A673 (cell line): ENCODE measurements around the gene C2orf92. TPM values are rescaled to one million over a fixed set of nuclear protein-coding genes. Genes with fewer than 3 reads are reported as not detected.

ENCODE experiments used
- BruUV-seq: library from RNA; stranded (reverse); fragments of 400-500 nt; replicated peaks from 2 replicates; lab custom pipeline; 2021; lab: Mats Ljungman, UMichigan
- CTCF ChIA-PET: fragments of 300-600 bp; sonication (Branson Sonifier 250); formaldehyde crosslinking; loops from one replicate; lab custom pipeline; 2022; ENCODE audit warnings: antibody characterized with exemption; lab: Charles Lee
- POLR2A ChIA-PET: fragments of 300-600 bp; sonication (Branson Sonifier 250); formaldehyde crosslinking; loops from one replicate; lab custom pipeline; 2022; ENCODE audit warnings: antibody characterized with exemption; ENCODE audit not compliant: low non-redundant PET; lab: Charles Lee
- DNase-seq: peaks from one replicate; pipeline ENCODE4 v3.0.0-alpha.2; 2015; ENCODE audit warnings: low spot score
- H3K27ac ChIP-seq: fragments of 200-600 bp; sonication (generic); 2 replicates; pipeline ENCODE4 v1.5.1; 2016; ENCODE audit warnings: mixed run types, low read depth, mild to moderate bottlenecking, mixed read lengths, antibody characterized with exemption, low read length; ENCODE audit not compliant: poor library complexity, severe bottlenecking
- H3K27me3 ChIP-seq: fragments of 200-600 bp; sonication (generic); replicated peaks from 2 replicates; pipeline ENCODE4 v1.6.1; 2017; ENCODE audit warnings: mixed run types, low read depth, mild to moderate bottlenecking, mixed read lengths, antibody characterized with exemption, low read length; ENCODE audit not compliant: insufficient read depth, poor library complexity
- H3K36me3 ChIP-seq: fragments of 200-600 bp; sonication (generic); 2 replicates; pipeline ENCODE4 v1.6.1; 2016; ENCODE audit warnings: mixed run types, mild to moderate bottlenecking, mixed read lengths, antibody characterized with exemption, low read length; ENCODE audit not compliant: insufficient read depth, poor library complexity, severe bottlenecking
- H3K4me1 ChIP-seq: fragments of 200-600 bp; sonication (generic); 2 replicates; pipeline ENCODE4 v1.6.1; 2017; ENCODE audit warnings: mixed run types, mild to moderate bottlenecking, mixed read lengths, antibody characterized with exemption, low read length; ENCODE audit not compliant: insufficient read depth, poor library complexity, severe bottlenecking
- H3K4me3 ChIP-seq: fragments of 200-600 bp; sonication (generic); 2 replicates; pipeline ENCODE4 v1.5.1; 2016; ENCODE audit warnings: low read depth, mixed run types, mild to moderate bottlenecking, mixed read lengths, low read length; ENCODE audit not compliant: poor library complexity, severe bottlenecking
- H3K9me3 ChIP-seq: fragments of 200-600 bp; sonication (generic); 2 replicates; pipeline ENCODE4 v1.6.1; 2016; ENCODE audit warnings: mixed run types, low read depth, mild to moderate bottlenecking, mixed read lengths, antibody characterized with exemption, low read length; ENCODE audit not compliant: poor library complexity, severe bottlenecking
- EZH2 ChIP-seq: fragments of 200-600 bp; sonication (generic); IDR thresholded peaks from 2 replicates; pipeline ENCODE4 v1.6.1; 2017; ENCODE audit warnings: borderline replicate concordance, low read depth, mild to moderate bottlenecking, mixed read lengths, antibody characterized with exemption, low read length; ENCODE audit not compliant: poor library complexity, severe bottlenecking
- intact Hi-C: fragments of 100-400 bp; cut with micrococcal nuclease; formaldehyde crosslinking; loops from one replicate; pipeline ENCODE4 v1.10.0; 2022; ENCODE audit not compliant: unreplicated experiment
- total RNA-seq: library from RNA; stranded (reverse); gene quantifications from 2 replicates; pipeline ENCODE4 v1.2.3, GENCODE V29; 2021
- TF ChIP-seq, protein P1 (sequence below): fragments of 300-800, 200-600 bp; sonication (generic); conservative IDR thresholded peaks from 2 replicates; pipeline ENCODE4 v1.5.1; 2017; ENCODE audit warnings: low read depth, mild to moderate bottlenecking, antibody characterized with exemption, low read length, moderate library complexity, mixed read lengths

C2orf92 gene
- total RNA-seq, 1 experiment from 2014 or later = 3.7 TPM

DNA sequence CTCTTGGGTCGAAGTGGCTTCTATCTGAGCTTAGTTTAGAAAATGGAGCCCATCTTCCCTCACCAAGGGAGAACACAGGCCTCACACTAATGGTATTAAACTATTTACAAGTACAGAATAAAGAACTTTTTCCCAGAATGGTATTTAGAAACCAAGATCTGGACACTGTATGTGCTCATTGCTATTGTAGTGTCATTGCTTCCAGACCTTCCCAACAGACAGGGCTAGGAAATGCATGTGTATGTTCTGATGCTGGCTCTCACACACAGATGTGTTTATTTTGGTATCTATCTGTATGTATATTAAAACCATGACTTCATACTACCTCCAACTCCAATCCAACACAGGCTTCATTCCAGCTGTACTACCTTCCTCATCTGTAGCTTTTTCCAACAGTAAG lies 15.6 kb upstream of the C2orf92 start:
- H3K9me3 ChIP-seq = peaks cover 6% of the 10 kb centered on the region
- TF ChIP-seq, protein P1, sequence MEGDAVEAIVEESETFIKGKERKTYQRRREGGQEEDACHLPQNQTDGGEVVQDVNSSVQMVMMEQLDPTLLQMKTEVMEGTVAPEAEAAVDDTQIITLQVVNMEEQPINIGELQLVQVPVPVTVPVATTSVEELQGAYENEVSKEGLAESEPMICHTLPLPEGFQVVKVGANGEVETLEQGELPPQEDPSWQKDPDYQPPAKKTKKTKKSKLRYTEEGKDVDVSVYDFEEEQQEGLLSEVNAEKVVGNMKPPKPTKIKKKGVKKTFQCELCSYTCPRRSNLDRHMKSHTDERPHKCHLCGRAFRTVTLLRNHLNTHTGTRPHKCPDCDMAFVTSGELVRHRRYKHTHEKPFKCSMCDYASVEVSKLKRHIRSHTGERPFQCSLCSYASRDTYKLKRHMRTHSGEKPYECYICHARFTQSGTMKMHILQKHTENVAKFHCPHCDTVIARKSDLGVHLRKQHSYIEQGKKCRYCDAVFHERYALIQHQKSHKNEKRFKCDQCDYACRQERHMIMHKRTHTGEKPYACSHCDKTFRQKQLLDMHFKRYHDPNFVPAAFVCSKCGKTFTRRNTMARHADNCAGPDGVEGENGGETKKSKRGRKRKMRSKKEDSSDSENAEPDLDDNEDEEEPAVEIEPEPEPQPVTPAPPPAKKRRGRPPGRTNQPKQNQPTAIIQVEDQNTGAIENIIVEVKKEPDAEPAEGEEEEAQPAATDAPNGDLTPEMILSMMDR = no peak
- no peak for TF ChIP-seq EZH2
- no peaks in the 10 kb centered on the region for H3K4me1 ChIP-seq
- ChIA-PET CTCF (no interaction called here), POLR2A (no interaction called here)
- intact Hi-C loops = no loop called here
- H3K4me3 ChIP-seq = no peak overlapping the region
- H3K27me3 ChIP-seq = no peaks in the 10 kb centered on the region
- BruUV-seq = no TSS peak
- no peak overlapping the region for H3K27ac ChIP-seq
- H3K36me3 ChIP-seq = peaks cover 11% of the 10 kb centered on the region
- no peak for DNase-seq

DNA sequence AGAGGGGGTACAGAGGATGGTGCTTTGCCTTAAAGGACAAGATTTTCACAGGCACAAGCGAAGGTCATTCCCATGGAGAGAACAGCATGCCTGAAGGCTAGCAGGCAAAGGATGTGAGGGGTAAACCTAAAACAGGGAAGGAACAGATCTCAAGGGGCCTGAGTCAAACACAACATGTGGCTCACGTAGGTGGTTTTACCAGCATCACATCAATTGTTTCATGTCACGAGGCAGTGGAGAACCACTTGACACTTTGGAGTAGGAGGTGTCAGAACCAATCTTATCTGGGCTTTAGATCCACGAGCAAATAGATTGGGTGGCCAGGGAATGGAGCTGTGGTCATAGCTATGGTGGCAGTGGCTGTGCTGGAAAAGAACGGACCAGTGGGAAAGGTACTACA lies 15.2 kb upstream of the C2orf92 start:
- no peak for TF ChIP-seq EZH2
- no peak overlapping the region for H3K27ac ChIP-seq
- peaks cover 7% of the 10 kb centered on the region for H3K36me3 ChIP-seq
- no peak for DNase-seq
- H3K4me3 ChIP-seq = no peak overlapping the region
- intact Hi-C loops = no loop called here
- ChIA-PET POLR2A (no interaction called here), CTCF (no interaction called here)
- H3K27me3 ChIP-seq = no peaks in the 10 kb centered on the region
- H3K4me1 ChIP-seq = no peaks in the 10 kb centered on the region
- no TSS peak for BruUV-seq
- H3K9me3 ChIP-seq = peaks cover 6% of the 10 kb centered on the region

DNA sequence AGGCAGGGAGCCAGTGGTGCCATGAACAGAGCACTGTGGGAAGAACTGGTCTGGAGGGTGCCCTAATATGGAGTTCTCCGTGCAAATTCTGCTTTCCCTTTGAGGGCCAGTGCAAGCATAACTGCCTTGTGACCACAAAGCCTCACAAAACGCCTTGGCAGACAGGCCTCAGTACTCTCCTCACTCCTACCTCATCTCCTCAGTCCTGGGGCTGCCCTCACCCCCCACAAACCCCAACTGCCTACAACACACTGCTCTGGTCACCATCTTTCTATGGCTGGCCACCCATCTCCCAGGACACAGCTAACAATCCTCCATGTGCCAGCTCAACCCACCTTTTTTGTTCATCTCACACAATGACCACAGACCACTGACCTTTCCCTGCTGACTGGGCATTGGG lies 14.7 kb upstream of the C2orf92 start:
- BruUV-seq = no TSS peak
- intact Hi-C loops = no loop called here
- DNase-seq = no peak
- Histone ChIP-seq H3K4me3 (no peak overlapping the region), H3K36me3 (peaks cover 5% of the 10 kb centered on the region), H3K27me3 (no peaks in the 10 kb centered on the region), H3K27ac (no peak overlapping the region), H3K4me1 (no peaks in the 10 kb centered on the region), H3K9me3 (peaks cover 6% of the 10 kb centered on the region)
- no peak for TF ChIP-seq EZH2
- TF ChIP-seq, protein P1 = no peak
- ChIA-PET CTCF (no interaction called here), POLR2A (no interaction called here)

DNA sequence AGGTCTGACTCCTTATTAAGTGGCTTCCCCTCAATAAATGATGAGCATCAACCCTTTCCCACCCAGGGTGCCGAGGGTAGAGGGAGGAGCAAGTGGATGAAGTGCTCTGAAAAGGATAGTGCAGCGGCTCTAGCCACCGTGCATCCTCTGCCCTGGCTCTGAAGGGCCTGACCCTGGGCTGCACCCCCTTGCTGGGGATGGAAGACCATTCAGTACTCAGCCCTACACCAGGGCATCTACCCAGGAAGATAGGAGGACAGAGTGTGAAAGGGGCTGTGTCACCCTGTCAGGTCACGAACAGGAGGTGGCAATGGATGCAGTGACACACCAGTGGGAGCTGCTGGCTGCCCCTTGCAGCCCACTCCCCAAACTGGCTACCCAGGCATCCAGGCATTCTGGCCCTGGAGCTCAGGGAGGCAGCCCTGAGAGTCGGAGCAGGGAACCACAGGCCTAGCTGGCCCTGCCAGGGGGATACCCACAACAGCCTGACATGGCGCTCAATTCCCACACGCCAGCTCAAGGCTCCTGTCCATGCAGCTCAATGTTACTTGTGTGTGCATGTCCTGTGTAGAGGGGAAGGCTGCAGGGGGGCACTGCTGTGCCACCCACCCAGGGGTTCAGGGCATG lies 13.3 kb upstream of the C2orf92 start:
- ChIA-PET POLR2A (no interaction called here), CTCF (no interaction called here)
- BruUV-seq = no TSS peak
- Histone ChIP-seq H3K4me3 (no peak overlapping the region), H3K36me3 (peaks cover 5% of the 10 kb centered on the region), H3K27me3 (no peaks in the 10 kb centered on the region), H3K9me3 (peaks cover 6% of the 10 kb centered on the region), H3K4me1 (no peaks in the 10 kb centered on the region), H3K27ac (no peak overlapping the region)
- DNase-seq = no peak
- no peak for TF ChIP-seq EZH2
- TF ChIP-seq, protein P1 = no peak
- intact Hi-C loops = no loop called here
